ENCODE measurements around the gene PPARD. TPM values are rescaled to one million over a fixed set of nuclear protein-coding genes. Genes with fewer than 3 reads are reported as not detected.
A peak's percentile ranks its signal among the peaks of the same experiment; 100 is the strongest.

PPARD gene
- total and polyA plus RNA-seq, 2 of the 13 experiments (the other 11 are each of a cell fraction or from before 2014, with no cell fraction given): 6.1 to 13.3 TPM

- no peak for TF ChIP-seq ZNF33A (CRISPR knock-in tag; IDR thresholded peaks at IDR 0.05; ENCODE audit: borderline replicate concordance)
- TF ChIP-seq PHF20 (CRISPR knock-in tag; IDR thresholded peaks at IDR 0.05): no peak
- no peak for TF ChIP-seq ZNF790 (CRISPR knock-in tag; IDR thresholded peaks at IDR 0.05; ENCODE audit: borderline replicate concordance)
- TF ChIP-seq GTF2F1 (IDR thresholded peaks at IDR 0.05; ENCODE audit: low read length): no peak
- TF ChIP-seq ZBTB26 (CRISPR knock-in tag; IDR thresholded peaks at IDR 0.05; ENCODE audit: borderline replicate concordance): 0 out of 2 replicates have a peak, but pooled peaks have one; percentile 7
- TF ChIP-seq ZHX2 (IDR thresholded peaks at IDR 0.05; ENCODE audit: low read depth): no peak
- TF ChIP-seq ZHX2 (CRISPR knock-in tag; IDR thresholded peaks at IDR 0.05; ENCODE audit: borderline replicate concordance): no peak
- TF ChIP-seq ZNF362 (CRISPR knock-in tag; IDR thresholded peaks at IDR 0.05; ENCODE audit: borderline replicate concordance): no peak
- no peak for TF ChIP-seq ZNF605 (CRISPR knock-in tag; IDR thresholded peaks at IDR 0.05)
- TF ChIP-seq GABPA (IDR thresholded peaks at IDR 0.05; ENCODE audit: low read depth, low read length): no peak
- TF ChIP-seq GABPA (CRISPR knock-in tag; IDR thresholded peaks at IDR 0.05; ENCODE audit: low read depth): no peak
- no peak for TF ChIP-seq IKZF4 (CRISPR knock-in tag; IDR thresholded peaks at IDR 0.05; ENCODE audit: borderline replicate concordance, low read depth, not compliant biosample characterization)
- TF ChIP-seq ZNF136 (CRISPR knock-in tag; IDR thresholded peaks at IDR 0.05; ENCODE audit: low read depth): no peak
- no peak for TF ChIP-seq RFX3 (CRISPR knock-in tag; IDR thresholded peaks at IDR 0.05)
- peak; percentile 24 for TF ChIP-seq XRCC5 (optimal IDR thresholded peaks at IDR 0.05; ENCODE audit: low read length)
- TF ChIP-seq ZNF10 (CRISPR knock-in tag; IDR thresholded peaks at IDR 0.05; ENCODE audit: borderline replicate concordance, low read depth): no peak
- 0 out of 2 replicates have a peak, but pooled peaks have one; percentile 48 for TF ChIP-seq ZSCAN22 (CRISPR knock-in tag; IDR thresholded peaks at IDR 0.05)
- no peak for TF ChIP-seq YY1 (IDR thresholded peaks at IDR 0.05; ENCODE audit: insufficient read depth, insufficient replicate concordance, low read depth, low read length)
- no peak for TF ChIP-seq RORA (CRISPR knock-in tag; IDR thresholded peaks at IDR 0.05)
- TF ChIP-seq DR1 (CRISPR knock-in tag; IDR thresholded peaks at IDR 0.05): no peak
- TF ChIP-seq ZFP82 (CRISPR knock-in tag; IDR thresholded peaks at IDR 0.05; ENCODE audit: borderline replicate concordance): 0 out of 2 replicates have a peak, but pooled peaks have one; percentile 15
Observed at GRCh38 chr6:35451354-35452182, 109.2 kb downstream of the PPARD start (continued).

Data from HepG2 (cell line).